ENCODE data around the gene CDKAL1. TPM values are rescaled to one million over a fixed set of nuclear protein-coding genes. Genes with fewer than 3 reads are reported as not detected.

Gene CDKAL1
- total and polyA plus RNA-seq, 4 donors = 2.0 to 12.9 (median 6.7) TPM

GRCh38 chr6:20838113-20838512 is 303.9 kb downstream of the CDKAL1 start:
- Histone ChIP-seq H3K27me3 (ENCODE audit: control insufficient read depth in 4 of 4, insufficient read depth in 4 of 4, low read length in 3 of 4) (no peaks in the 10 kb centered on the region), H3K36me3 (ENCODE audit: control insufficient read depth in 4 of 4, insufficient read depth in 3 of 4, low read depth in 1 of 4, low read length in 3 of 4) (no peaks in the 10 kb centered on the region), H3K9ac (ENCODE audit: low read depth in 1 of 2, low read length in 2 of 2) (no peak overlapping the region), H3K9me3 (ENCODE audit: control insufficient read depth in 4 of 4, low read length in 3 of 4) (no peaks in the 10 kb centered on the region), H3K27ac (ENCODE audit: low read depth in 1 of 2, low read length in 2 of 2) (no peak overlapping the region), H3K4me1 (ENCODE audit: control insufficient read depth in 4 of 4, insufficient read depth in 4 of 4, low read length in 3 of 4) (no peaks in the 10 kb centered on the region), H3K4me3 (ENCODE audit: low read depth in 1 of 3, low read length in 3 of 3) (no peak overlapping the region)
- TF ChIP-seq FOXA2 (IDR thresholded peaks at IDR 0.05) (no peak), ATF3 (IDR thresholded peaks at IDR 0.05) (no peak), CTCF (IDR thresholded peaks at IDR 0.05; ENCODE audit: low read depth, low read length, missing input control) (no peak)
- 95% methylated on average over 3 of the region's 3 CpGs for WGBS
- DNase-seq (ENCODE audit: low spot score) = no peak

GRCh38 chr6:20839630-20840029 is 305.4 kb downstream of the CDKAL1 start:
- no peaks in the 10 kb centered on the region for H3K9me3 ChIP-seq (ENCODE audit: control insufficient read depth in 4 of 4, low read length in 3 of 4)
- no peaks in the 10 kb centered on the region for H3K4me1 ChIP-seq (ENCODE audit: control insufficient read depth in 4 of 4, insufficient read depth in 4 of 4, low read length in 3 of 4)
- no peaks in the 10 kb centered on the region for H3K27me3 ChIP-seq (ENCODE audit: control insufficient read depth in 4 of 4, insufficient read depth in 4 of 4, low read length in 3 of 4)
- no peak for TF ChIP-seq NR2F2 (IDR thresholded peaks at IDR 0.05)
- TF ChIP-seq ZBTB33 (IDR thresholded peaks at IDR 0.05) = no peak
- no peak for TF ChIP-seq CTCF (IDR thresholded peaks at IDR 0.05; ENCODE audit: low read depth, low read length, missing input control)
- no peak for TF ChIP-seq FOXA2 (IDR thresholded peaks at IDR 0.05)
- TF ChIP-seq EGR1 (IDR thresholded peaks at IDR 0.05; ENCODE audit: low read depth in 2 of 2) = no peak
- no peak for TF ChIP-seq ATF3 (IDR thresholded peaks at IDR 0.05)
- no peak for TF ChIP-seq FOXA1 (IDR thresholded peaks at IDR 0.05)
- no peak for TF ChIP-seq YY1 (IDR thresholded peaks at IDR 0.05)
- no peak for TF ChIP-seq GABPA (IDR thresholded peaks at IDR 0.05 in 1 of 2, conservative IDR thresholded peaks at IDR 0.05 in 1 of 2)
- TF ChIP-seq RXRA (IDR thresholded peaks at IDR 0.05) = no peak
- no peak for TF ChIP-seq TAF1 (conservative IDR thresholded peaks at IDR 0.05)
- TF ChIP-seq JUND (IDR thresholded peaks at IDR 0.05) = no peak
- no peak for TF ChIP-seq MAX (IDR thresholded peaks at IDR 0.05)
- TF ChIP-seq HNF4A (conservative IDR thresholded peaks at IDR 0.05) = no peak
- no peak for TF ChIP-seq RAD21 (IDR thresholded peaks at IDR 0.05)
- H3K4me3 ChIP-seq (ENCODE audit: low read depth in 1 of 3, low read length in 3 of 3) = no peak overlapping the region
- no peak overlapping the region for H3K9ac ChIP-seq (ENCODE audit: low read depth in 1 of 2, low read length in 2 of 2)
- no peak overlapping the region for H3K27ac ChIP-seq (ENCODE audit: low read depth in 1 of 2, low read length in 2 of 2)
- WGBS = 98% methylated on average over 2 of the region's 2 CpGs
- H3K36me3 ChIP-seq (ENCODE audit: control insufficient read depth in 4 of 4, insufficient read depth in 3 of 4, low read depth in 1 of 4, low read length in 3 of 4) = no peaks in the 10 kb centered on the region
- DNase-seq (ENCODE audit: low spot score) = no peak

All from liver (tissue), 9 donors.